ENCODE measurements around the gene TIAM1.

Gene TIAM1

GRCh38 chr21:31176725-31177124, 167.3 kb downstream of the TIAM1 start:
- no peak overlapping the region for H3K4ac ChIP-seq (ENCODE audit: low read depth, low read length)
- H4K8ac ChIP-seq (ENCODE audit: low read depth, low read length), result no peak overlapping the region
- H3K36me3 ChIP-seq (ENCODE audit: control insufficient read depth in 1 of 2, insufficient read depth in 2 of 2, low read length in 2 of 2), result no peaks in the 10 kb centered on the region
- H2BK120ac ChIP-seq (ENCODE audit: insufficient read depth, low read length, poor library complexity), result no peak overlapping the region
- no peak overlapping the region for H4K91ac ChIP-seq (ENCODE audit: low read depth, low read length)
- WGBS (ENCODE audit: extremely low coverage, insufficient coverage, insufficient read length), result no CpG with 5 or more reads among the region's 4 CpGs
- no peak overlapping the region for H2BK5ac ChIP-seq (ENCODE audit: low read depth, low read length, poor library complexity)
- H3K9me3 ChIP-seq (ENCODE audit: insufficient read depth, low read depth, low read length), result no peaks in the 10 kb centered on the region
- peaks cover 6 to 9% of the 10 kb centered on the region in 2 experiments for H3K4me1 ChIP-seq (ENCODE audit: control insufficient read depth in 1 of 2, insufficient read depth in 2 of 2, low read length in 2 of 2)
- no peaks in the 10 kb centered on the region for H3K79me2 ChIP-seq (ENCODE audit: control insufficient read depth, insufficient read depth, low read length, poor library complexity)
- no peak overlapping the region for H3K4me3 ChIP-seq (ENCODE audit: low read depth, low read length)
- no peaks in the 10 kb centered on the region for H3K27me3 ChIP-seq (ENCODE audit: insufficient read depth, low read length)
- H3K14ac ChIP-seq (ENCODE audit: low read length), result no peak overlapping the region
- no peak overlapping the region for H2AFZ ChIP-seq (ENCODE audit: insufficient read depth, low read length, poor library complexity)
- H3K9ac ChIP-seq (ENCODE audit: low read length), result no peak overlapping the region
- H3K4me2 ChIP-seq (ENCODE audit: low read length), result no peak overlapping the region
- H3K23ac ChIP-seq (ENCODE audit: low read length), result no peak overlapping the region
- DNase-seq, result no peak
- no peak overlapping the region for H3K18ac ChIP-seq (ENCODE audit: low read length)
- no peak overlapping the region for H3K27ac ChIP-seq (ENCODE audit: low read depth, low read length)
- no peak overlapping the region for H4K12ac ChIP-seq (ENCODE audit: low read depth, low read length)
- no peaks in the 10 kb centered on the region for H3K79me1 ChIP-seq (ENCODE audit: low read length)
- H2BK12ac ChIP-seq (ENCODE audit: low read length), result no peak overlapping the region
- H2AK5ac ChIP-seq (ENCODE audit: low read length), result no peak overlapping the region

GRCh38 chr21:31176080-31176551, 167.9 kb downstream of the TIAM1 start:
- Histone ChIP-seq H3K27ac (ENCODE audit: low read depth, low read length) (no peak overlapping the region), H4K91ac (ENCODE audit: low read depth, low read length) (no peak overlapping the region), H3K79me1 (ENCODE audit: low read length) (no peaks in the 10 kb centered on the region), H2AFZ (ENCODE audit: insufficient read depth, low read length, poor library complexity) (no peak overlapping the region), H3K14ac (ENCODE audit: low read length) (no peak overlapping the region), H3K79me2 (ENCODE audit: control insufficient read depth, insufficient read depth, low read length, poor library complexity) (no peaks in the 10 kb centered on the region), H3K4me3 (ENCODE audit: low read depth, low read length) (no peak overlapping the region), H3K9me3 (ENCODE audit: insufficient read depth, low read depth, low read length) (no peaks in the 10 kb centered on the region), H2AK5ac (ENCODE audit: low read length) (no peak overlapping the region), H3K4ac (ENCODE audit: low read depth, low read length) (no peak overlapping the region), H2BK120ac (ENCODE audit: insufficient read depth, low read length, poor library complexity) (no peak overlapping the region), H2BK5ac (ENCODE audit: low read depth, low read length, poor library complexity) (no peak overlapping the region), H3K9ac (ENCODE audit: low read length) (no peak overlapping the region), H2BK12ac (ENCODE audit: low read length) (no peak overlapping the region), H3K4me1 (ENCODE audit: control insufficient read depth in 1 of 2, insufficient read depth in 2 of 2, low read length in 2 of 2) (peaks cover 6 to 9% of the 10 kb centered on the region in 2 experiments), H4K8ac (ENCODE audit: low read depth, low read length) (no peak overlapping the region), H3K18ac (ENCODE audit: low read length) (no peak overlapping the region), H4K12ac (ENCODE audit: low read depth, low read length) (no peak overlapping the region), H3K4me2 (ENCODE audit: low read length) (no peak overlapping the region), H3K36me3 (ENCODE audit: control insufficient read depth in 1 of 2, insufficient read depth in 2 of 2, low read length in 2 of 2) (no peaks in the 10 kb centered on the region), H3K23ac (ENCODE audit: low read length) (no peak overlapping the region), H3K27me3 (ENCODE audit: insufficient read depth, low read length) (no peaks in the 10 kb centered on the region)
- DNase-seq, result no peak
- WGBS (ENCODE audit: extremely low coverage, insufficient coverage, insufficient read length), result no CpG with 5 or more reads among the region's 2 CpGs

- no peak overlapping the region for H3K4me3 ChIP-seq (ENCODE audit: low read depth, low read length)
- H3K9me3 ChIP-seq (ENCODE audit: insufficient read depth, low read depth, low read length), result no peaks in the 10 kb centered on the region
- H2AK5ac ChIP-seq (ENCODE audit: low read length), result no peak overlapping the region
- no peak overlapping the region for H3K9ac ChIP-seq (ENCODE audit: low read length)
- H3K14ac ChIP-seq (ENCODE audit: low read length), result no peak overlapping the region
- H2BK5ac ChIP-seq (ENCODE audit: low read depth, low read length, poor library complexity), result no peak overlapping the region
- DNase-seq, result no peak
- no peaks in the 10 kb centered on the region for H3K36me3 ChIP-seq (ENCODE audit: control insufficient read depth in 1 of 2, insufficient read depth in 2 of 2, low read length in 2 of 2)
- no peaks in the 10 kb centered on the region for H3K79me2 ChIP-seq (ENCODE audit: control insufficient read depth, insufficient read depth, low read length, poor library complexity)
- no peaks in the 10 kb centered on the region for H3K79me1 ChIP-seq (ENCODE audit: low read length)
- peak overlapping the region; percentile 33 for H4K91ac ChIP-seq (ENCODE audit: low read depth, low read length)
- H3K4ac ChIP-seq (ENCODE audit: low read depth, low read length), result no peak overlapping the region
- no peak overlapping the region for H3K23ac ChIP-seq (ENCODE audit: low read length)
- H3K27ac ChIP-seq (ENCODE audit: low read depth, low read length), result peak overlapping the region; percentile 3
- no peak overlapping the region for H2BK12ac ChIP-seq (ENCODE audit: low read length)
- H3K4me1 ChIP-seq (ENCODE audit: control insufficient read depth in 1 of 2, insufficient read depth in 2 of 2, low read length in 2 of 2), result peaks cover 6 to 9% of the 10 kb centered on the region in 2 experiments
- H3K27me3 ChIP-seq (ENCODE audit: insufficient read depth, low read length), result no peaks in the 10 kb centered on the region
- no peak overlapping the region for H4K8ac ChIP-seq (ENCODE audit: low read depth, low read length)
- H3K18ac ChIP-seq (ENCODE audit: low read length), result peak overlapping the region; percentile 51
- no peak overlapping the region for H2BK120ac ChIP-seq (ENCODE audit: insufficient read depth, low read length, poor library complexity)
- H2AFZ ChIP-seq (ENCODE audit: insufficient read depth, low read length, poor library complexity), result no peak overlapping the region
- H4K12ac ChIP-seq (ENCODE audit: low read depth, low read length), result no peak overlapping the region
- H3K4me2 ChIP-seq (ENCODE audit: low read length), result no peak overlapping the region
- WGBS (ENCODE audit: extremely low coverage, insufficient coverage, insufficient read length), result no CpG with 5 or more reads among the region's 25 CpGs
These were observed 170.0 kb downstream of the TIAM1 start for GRCh38 chr21:31173881-31174555.

- Histone ChIP-seq H3K79me1 (ENCODE audit: low read length) (no peaks in the 10 kb centered on the region), H3K9me3 (ENCODE audit: insufficient read depth, low read depth, low read length) (no peaks in the 10 kb centered on the region), H3K4me3 (ENCODE audit: low read depth, low read length) (no peak overlapping the region), H3K9ac (ENCODE audit: low read length) (no peak overlapping the region), H3K23ac (ENCODE audit: low read length) (no peak overlapping the region), H3K36me3 (ENCODE audit: control insufficient read depth in 1 of 2, insufficient read depth in 2 of 2, low read length in 2 of 2) (no peaks in the 10 kb centered on the region), H3K79me2 (ENCODE audit: control insufficient read depth, insufficient read depth, low read length, poor library complexity) (no peaks in the 10 kb centered on the region), H2BK120ac (ENCODE audit: insufficient read depth, low read length, poor library complexity) (no peak overlapping the region), H2AFZ (ENCODE audit: insufficient read depth, low read length, poor library complexity) (no peak overlapping the region), H3K4me2 (ENCODE audit: low read length) (no peak overlapping the region), H2BK12ac (ENCODE audit: low read length) (no peak overlapping the region), H2AK5ac (ENCODE audit: low read length) (no peak overlapping the region), H2BK5ac (ENCODE audit: low read depth, low read length, poor library complexity) (no peak overlapping the region), H3K14ac (ENCODE audit: low read length) (no peak overlapping the region), H3K4ac (ENCODE audit: low read depth, low read length) (no peak overlapping the region), H4K91ac (ENCODE audit: low read depth, low read length) (no peak overlapping the region), H3K27me3 (ENCODE audit: insufficient read depth, low read length) (no peaks in the 10 kb centered on the region), H3K4me1 (ENCODE audit: control insufficient read depth in 1 of 2, insufficient read depth in 2 of 2, low read length in 2 of 2) (peaks cover 6 to 9% of the 10 kb centered on the region in 2 experiments), H3K18ac (ENCODE audit: low read length) (no peak overlapping the region), H3K27ac (ENCODE audit: low read depth, low read length) (no peak overlapping the region), H4K8ac (ENCODE audit: low read depth, low read length) (no peak overlapping the region), H4K12ac (ENCODE audit: low read depth, low read length) (no peak overlapping the region)
- no CpG with 5 or more reads among the region's 6 CpGs for WGBS (ENCODE audit: extremely low coverage, insufficient coverage, insufficient read length)
- no peak for DNase-seq
These were observed 171.7 kb downstream of the TIAM1 start for GRCh38 chr21:31172328-31172727.

Data from trophoblast cell (in vitro differentiated cells and primary cell).